PC-9 (cell line): ENCODE measurements around the gene SYNPO.

Experiments
- CTCF ChIP-seq: fragments of 200-600 bp; sonication (generic); conservative IDR thresholded peaks from 2 replicates; pipeline ENCODE4 v1.6.1; 2017; ENCODE audit warnings: mixed run types, antibody characterized with exemption, mild to moderate bottlenecking, moderate library complexity
- EZH2 ChIP-seq: fragments of 200-600 bp; sonication (generic); IDR thresholded peaks from 2 replicates; pipeline ENCODE4 v1.8.0; 2017; ENCODE audit warnings: antibody characterized with exemption, low read depth

GRCh38 chr5:150644058-150644457 lies 3.6 kb downstream of the SYNPO start:
- TF ChIP-seq EZH2 (no peak), CTCF (no peak)
